Measurements from ENCODE around the gene CAND1. TPM values are rescaled to one million over a fixed set of nuclear protein-coding genes. Genes with fewer than 3 reads are reported as not detected.

CAND1 gene
- total RNA-seq, 1 experiment from 2014 or later, result 230 TPM

- Mint-ChIP-seq H3K4me1 (peaks cover 13 to 22% of the 10 kb centered on the region in 2 experiments), H3K4me3 (no peak overlapping the region), H3K27ac (no peak overlapping the region), H3K9me3 (no peaks in the 10 kb centered on the region), H3K36me3 (ENCODE audit: insufficient read depth in 1 of 3, low read depth in 3 of 3) (no peaks in the 10 kb centered on the region), H3K27me3 (ENCODE audit: low read depth) (no peaks in the 10 kb centered on the region)
- H2BK120ac ChIP-seq (ENCODE audit: low read depth, low read length, poor library complexity, severe bottlenecking), result no peak overlapping the region
- H3K18ac ChIP-seq (ENCODE audit: insufficient read length, low read depth, low read length), result no peak overlapping the region
- no peak overlapping the region for H2BK12ac ChIP-seq (ENCODE audit: insufficient read length, low read depth, low read length)
- H4K5ac ChIP-seq (ENCODE audit: insufficient read length, low read depth, low read length), result no peak overlapping the region
- no peaks in the 10 kb centered on the region for H3K23me2 ChIP-seq (ENCODE audit: insufficient read length, low read depth, low read length, poor library complexity, severe bottlenecking)
- no peaks in the 10 kb centered on the region for H3K4me1 ChIP-seq (ENCODE audit: insufficient read depth, low read length)
- H3K4me2 ChIP-seq (ENCODE audit: insufficient read depth, insufficient read length, low read length), result no peak overlapping the region
- H3K79me2 ChIP-seq (ENCODE audit: insufficient read depth, low read length), result no peaks in the 10 kb centered on the region
- no CpG with 5 or more reads among the region's 8 CpGs for WGBS (ENCODE audit: extremely low coverage, insufficient read length, low lambda C conversion rate)
- no peaks in the 10 kb centered on the region for H3K9me3 ChIP-seq (ENCODE audit: control insufficient read depth, low read depth, low read length)
- H2BK20ac ChIP-seq (ENCODE audit: low read depth, low read length, poor library complexity, severe bottlenecking), result no peak overlapping the region
- H3K9ac ChIP-seq (ENCODE audit: extremely low read depth, insufficient read length, low read length), result no peak overlapping the region
- no peak overlapping the region for H3K23ac ChIP-seq (ENCODE audit: insufficient read length, low read depth, low read length)
- DNase-seq, result no peak
- TF ChIP-seq CTCF (conservative IDR thresholded peaks at IDR 0.05), result peak; percentile 73
- no peak overlapping the region for H3K14ac ChIP-seq (ENCODE audit: insufficient read depth, low read length)
- no peak overlapping the region for H2AFZ ChIP-seq (ENCODE audit: low read length)
- no peaks in the 10 kb centered on the region for H3K79me1 ChIP-seq (ENCODE audit: insufficient read depth, low read depth, low read length, poor library complexity, severe bottlenecking)
- no peak overlapping the region for H3K27ac ChIP-seq (ENCODE audit: insufficient read length, low read depth, low read length)
- H3K56ac ChIP-seq (ENCODE audit: insufficient read length, low read depth, low read length), result no peak overlapping the region
- H4K8ac ChIP-seq (replicated peaks; ENCODE audit: insufficient read length, low read depth, low read length), result no peak overlapping the region
- no peak overlapping the region for H3K4ac ChIP-seq (ENCODE audit: low read depth, low read length)
- no peaks in the 10 kb centered on the region for H4K20me1 ChIP-seq (ENCODE audit: control insufficient read depth, insufficient read depth, insufficient read length)
- H4K91ac ChIP-seq (ENCODE audit: insufficient read length, low read depth, low read length), result no peak overlapping the region
- H3T11ph ChIP-seq (ENCODE audit: low read length), result no peak overlapping the region
- no peak overlapping the region for H2BK5ac ChIP-seq (ENCODE audit: insufficient read length, low read length)
- no peak overlapping the region for H2BK15ac ChIP-seq (ENCODE audit: low read depth, low read length)
- H3K27me3 ChIP-seq (ENCODE audit: insufficient read depth, low read length), result no peaks in the 10 kb centered on the region
- H2AK5ac ChIP-seq (ENCODE audit: insufficient read length, low read length), result no peak overlapping the region
Measured at GRCh38 chr12:67355428-67356379, 86.5 kb downstream of the CAND1 start.

Data from H9 (cell line).